HG03159 (cell line): Measurements from ENCODE around the gene PKD1L1.

Experiments used
- ATAC-seq: cut with Tn5 transposase; IDR thresholded peaks from one replicate; pipeline ENCODE4 v1.9.1; 2021; ENCODE audit warnings: mild to moderate bottlenecking, moderate library complexity; ENCODE audit not compliant: unreplicated experiment

PKD1L1 gene

DNA sequence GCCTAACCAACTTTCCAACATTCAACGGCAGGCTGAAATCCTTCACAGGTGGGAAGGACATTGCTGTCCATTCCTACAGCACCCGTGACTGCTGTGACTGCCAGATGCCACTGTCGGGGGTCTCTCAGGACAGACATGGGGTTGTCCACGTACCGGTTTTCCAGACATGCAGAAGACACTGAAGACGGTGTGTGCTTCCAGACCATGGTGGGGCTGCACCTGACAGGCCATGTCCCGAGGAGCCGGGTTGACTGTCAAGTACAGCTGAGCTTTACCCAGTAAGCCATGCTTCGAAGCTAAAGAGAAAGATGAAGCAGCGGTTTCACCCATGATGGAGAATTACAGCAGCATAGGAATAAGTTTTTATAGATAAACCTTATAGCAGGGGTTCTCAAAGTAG is 70.9 kb downstream of the PKD1L1 start:
- no peak for ATAC-seq

DNA sequence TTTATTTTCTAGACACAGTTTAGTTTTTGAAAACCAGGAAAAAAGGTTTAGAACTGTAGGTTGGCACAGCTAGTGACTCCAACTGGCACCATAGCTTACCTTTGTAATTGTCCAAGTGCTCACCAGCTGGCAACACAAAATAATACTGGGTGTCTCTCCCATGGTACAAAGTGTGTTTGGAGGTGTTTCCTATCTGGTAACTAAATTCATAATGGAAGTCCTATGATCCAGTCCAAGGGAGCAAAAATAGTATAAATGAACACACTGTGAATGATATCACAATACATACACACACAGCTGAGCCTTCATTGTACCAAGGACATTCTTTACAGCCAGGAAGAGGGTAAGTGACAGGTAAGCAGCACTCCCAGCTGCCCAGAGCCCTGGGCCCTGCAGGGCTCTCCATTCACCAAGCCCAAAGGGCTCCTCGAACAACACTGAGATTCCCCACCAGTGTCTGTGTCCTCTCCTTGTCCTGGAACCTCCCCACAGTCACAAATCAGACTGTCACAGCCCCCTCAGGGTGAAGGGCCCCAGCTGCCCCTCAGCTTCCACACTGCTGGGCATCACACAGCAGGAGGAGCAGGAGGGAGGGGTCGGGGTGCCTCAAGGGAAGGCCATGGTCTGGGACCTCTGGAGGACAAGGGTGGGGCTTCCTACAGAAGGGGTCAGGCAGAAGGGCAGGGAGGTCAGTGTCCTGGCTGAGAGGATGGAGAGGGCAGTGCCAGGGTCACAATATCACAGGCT is 72.1 kb downstream of the PKD1L1 start:
- no peak for ATAC-seq

DNA sequence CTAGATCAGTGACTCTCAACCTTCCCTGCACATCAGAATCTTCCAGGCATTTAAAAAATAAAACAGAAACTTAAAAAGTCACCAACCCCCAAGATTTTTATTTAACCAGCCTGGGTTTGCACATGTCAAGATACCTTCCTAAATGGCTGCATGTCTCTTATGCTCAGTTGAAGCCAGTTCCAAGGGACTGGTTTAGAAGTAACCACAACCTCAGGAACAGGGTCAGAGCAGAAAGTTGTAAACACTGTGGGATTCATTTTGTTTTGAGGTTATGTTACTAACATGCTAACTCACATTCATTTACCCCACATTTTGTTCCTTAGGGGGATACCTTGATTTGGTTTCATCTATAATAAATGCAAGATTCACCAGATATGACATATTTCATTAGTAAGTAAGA is 72.9 kb downstream of the PKD1L1 start:
- ATAC-seq = no peak

DNA sequence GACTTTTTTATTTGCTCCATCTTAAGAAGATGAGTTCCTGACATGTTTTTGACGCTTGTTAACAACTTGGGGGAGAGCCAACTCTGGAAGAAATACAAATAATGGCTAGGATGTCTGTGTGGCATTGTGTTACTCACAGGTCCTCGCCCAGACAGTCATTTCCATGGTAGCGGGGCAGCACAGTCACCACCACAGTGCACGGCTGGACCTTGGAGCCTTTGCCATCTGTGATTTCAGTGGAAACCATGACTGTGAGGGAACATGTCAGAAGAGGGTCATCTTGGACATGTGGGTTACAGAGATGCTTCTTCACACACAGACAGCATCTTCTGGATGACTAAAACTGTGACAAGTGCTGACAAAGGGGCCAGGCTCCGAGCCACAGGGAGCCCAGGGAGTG is 74.5 kb downstream of the PKD1L1 start:
- no peak for ATAC-seq

DNA sequence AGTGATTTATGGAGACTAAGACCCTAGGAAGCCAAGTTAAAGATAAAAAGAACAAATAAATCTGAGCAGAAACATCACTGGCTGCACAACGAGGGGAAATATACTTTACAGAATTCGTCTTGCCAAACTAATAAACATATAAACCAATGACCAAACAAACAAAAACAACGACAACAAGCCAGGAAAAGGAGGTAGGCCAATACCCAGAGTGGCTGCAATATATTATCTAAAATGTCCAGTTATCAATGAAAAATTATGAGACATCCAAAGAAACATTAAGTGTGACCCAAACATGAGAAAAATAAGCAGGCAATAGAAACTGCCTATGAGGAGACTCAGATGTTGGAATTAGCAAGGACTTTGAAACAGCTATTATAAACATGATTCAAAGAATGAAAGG is 81.0 kb downstream of the PKD1L1 start:
- ATAC-seq = no peak

DNA sequence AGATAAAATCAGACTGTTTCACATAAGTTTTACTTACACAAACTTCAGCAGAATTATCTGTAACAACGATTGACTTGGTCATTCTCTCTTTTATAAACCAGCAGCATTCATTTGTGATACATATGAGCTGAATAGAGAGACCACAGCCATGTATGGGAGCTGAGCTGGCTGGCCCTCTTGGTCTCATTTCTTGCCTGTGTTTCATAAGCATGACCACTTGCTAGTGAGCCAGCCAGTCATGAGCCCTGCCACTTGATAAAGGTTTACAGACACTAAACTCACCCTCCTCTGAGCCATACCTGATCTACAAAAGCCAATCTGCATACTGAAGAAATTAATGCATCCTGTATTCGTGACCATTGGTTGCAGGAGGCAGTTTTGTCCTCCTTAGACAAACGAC is 82.1 kb downstream of the PKD1L1 start:
- ATAC-seq = no peak

DNA sequence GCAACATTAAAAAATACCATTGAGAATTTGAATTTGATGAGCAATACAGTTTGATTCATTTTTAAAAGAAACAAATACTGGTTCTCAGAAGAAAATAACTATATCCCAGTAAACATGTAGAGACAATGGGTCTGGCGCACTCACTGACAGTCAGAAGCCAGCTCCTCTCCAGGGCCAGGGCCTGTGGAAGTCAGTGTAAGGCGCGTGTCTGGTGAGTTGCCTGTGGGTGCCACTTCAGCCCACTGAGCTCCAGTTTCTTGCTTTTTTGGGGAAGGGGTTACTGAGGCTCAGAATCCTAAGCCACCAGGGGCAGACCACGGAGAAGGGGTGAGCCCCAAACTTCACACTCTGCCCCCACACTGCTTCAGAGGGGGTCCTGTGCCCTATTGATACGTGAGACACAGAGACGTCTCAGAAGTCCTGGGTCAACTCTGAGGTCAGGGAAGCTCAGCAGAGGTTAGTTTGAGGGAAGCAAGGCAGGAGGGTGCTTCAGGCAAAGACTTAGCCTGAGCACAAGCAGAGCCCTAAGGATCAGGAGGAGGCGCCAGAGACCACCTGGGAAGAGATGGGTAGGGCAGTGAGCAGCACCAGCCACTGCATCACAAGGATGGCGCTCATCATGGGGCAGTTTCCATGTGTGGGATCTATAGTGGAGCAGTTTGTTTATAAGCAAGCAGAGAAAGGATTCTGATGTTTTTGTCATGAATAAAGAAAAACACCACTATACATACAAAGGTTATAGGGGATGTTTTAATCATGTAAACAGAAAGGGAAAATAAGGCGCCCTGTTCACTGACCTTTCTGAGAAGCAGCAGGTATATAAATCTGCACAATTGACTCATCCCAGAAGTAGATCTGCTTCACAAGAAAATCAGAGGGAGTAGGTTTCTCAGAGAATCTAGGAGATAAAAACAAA is 95.7 kb downstream of the PKD1L1 start:
- no peak for ATAC-seq

DNA sequence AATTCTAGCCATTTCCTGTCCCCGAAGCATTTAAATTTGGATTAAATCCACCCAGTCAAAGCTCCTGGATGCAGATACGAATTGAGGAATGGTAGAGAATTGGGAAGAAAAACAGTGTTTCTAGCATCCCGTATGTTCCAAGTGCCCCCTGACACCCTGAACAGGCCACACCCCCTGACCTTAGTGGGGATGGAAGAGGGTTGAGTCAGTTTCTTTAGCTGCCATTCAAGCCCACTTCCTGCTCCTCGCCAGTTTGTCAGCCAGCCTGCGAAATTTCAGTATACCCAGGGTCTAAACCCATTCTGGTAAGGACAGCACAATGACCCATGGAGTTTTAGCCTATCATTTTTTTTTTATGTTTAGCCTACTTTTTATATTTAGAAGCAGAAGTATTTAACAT is 101.1 kb downstream of the PKD1L1 start:
- ATAC-seq = no peak

DNA sequence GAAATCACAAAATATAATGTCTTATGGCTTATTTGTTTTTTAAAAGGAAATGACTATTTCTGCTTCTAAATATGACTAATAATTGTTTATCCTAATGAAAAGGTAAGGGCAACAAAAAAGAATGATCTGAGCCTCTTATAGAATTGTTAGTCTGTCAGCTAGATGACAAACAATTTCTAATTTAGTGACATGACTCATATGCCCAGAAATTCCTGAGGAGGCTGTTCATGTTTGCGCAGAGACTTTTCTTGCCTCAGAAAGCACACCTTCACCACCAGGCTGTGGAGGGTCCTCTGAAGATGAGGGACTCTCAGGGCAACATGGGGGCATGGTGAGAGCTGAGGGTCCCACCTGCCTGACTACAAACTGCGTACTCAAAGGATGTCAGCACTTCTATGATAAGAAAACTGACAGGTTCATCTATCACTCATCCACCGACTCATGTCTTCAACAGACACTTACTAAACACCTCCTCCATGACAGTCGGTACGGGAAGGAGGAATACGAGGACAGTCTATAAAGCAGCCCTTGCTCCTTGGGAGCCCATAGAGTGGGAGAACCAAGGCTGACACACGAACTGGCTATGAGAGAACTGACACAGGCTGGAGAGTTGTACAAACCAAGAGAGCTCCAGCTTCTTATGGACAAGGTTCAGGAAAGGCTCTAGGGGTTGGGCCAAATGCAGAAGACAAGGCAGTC is 102.0 kb downstream of the PKD1L1 start:
- no peak for ATAC-seq

DNA sequence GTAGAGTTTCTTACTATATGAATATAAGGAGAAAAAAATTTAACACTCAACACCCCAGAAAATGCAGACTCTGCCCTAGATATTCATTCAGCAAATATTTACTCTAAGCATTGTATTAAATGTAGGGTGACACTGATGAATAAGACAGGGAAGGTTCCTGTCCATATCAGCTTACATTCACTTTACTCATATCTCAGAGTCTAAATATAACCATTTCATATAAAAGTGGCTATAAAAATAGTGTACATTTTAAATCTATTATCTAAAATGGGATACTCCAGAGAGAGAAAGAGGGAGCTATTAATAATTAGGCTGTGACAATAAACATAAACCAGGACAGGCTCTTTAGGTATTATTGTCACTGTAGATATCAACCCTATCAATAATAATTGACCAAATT is 104.0 kb downstream of the PKD1L1 start:
- ATAC-seq = no peak

DNA sequence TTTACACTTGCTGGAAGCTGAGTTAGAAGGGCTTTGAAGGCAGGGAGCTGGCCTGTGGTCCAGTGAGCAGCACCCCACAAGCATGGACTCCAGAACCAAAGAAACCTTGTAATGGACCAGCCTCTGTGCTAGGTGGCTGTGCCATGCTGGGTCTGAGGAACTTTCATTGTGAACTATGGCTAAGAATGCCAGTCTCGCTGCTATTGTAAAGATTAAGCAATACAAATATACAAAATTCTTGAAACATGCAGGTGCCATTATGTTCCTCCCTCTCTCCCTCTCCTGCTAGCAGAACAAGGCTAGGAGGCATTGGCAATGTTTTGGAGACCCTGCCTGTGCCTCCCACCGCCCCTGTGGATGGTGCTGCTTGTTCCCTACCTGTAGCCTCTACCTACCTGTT is 105.0 kb downstream of the PKD1L1 start:
- ATAC-seq = no peak

DNA sequence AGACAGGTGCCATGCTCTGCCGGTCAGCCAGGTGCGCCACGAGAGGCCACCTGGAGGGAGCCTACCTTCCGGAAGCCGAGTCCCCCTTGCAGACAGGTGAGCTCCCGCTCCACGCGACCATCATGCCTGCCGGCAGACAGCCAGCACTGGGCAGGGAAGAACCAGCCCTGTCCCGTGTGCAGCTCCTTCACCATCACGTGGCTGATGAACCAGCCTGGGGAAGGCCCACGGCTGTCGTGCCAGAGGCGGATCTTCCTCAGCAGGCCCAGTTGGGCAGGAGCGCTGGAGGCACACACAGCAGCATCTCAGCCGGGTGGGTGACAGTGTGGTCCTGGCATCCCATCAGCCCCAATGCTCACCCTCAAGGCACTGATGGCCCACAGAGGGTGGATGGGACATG is 108.9 kb downstream of the PKD1L1 start:
- ATAC-seq = no peak

DNA sequence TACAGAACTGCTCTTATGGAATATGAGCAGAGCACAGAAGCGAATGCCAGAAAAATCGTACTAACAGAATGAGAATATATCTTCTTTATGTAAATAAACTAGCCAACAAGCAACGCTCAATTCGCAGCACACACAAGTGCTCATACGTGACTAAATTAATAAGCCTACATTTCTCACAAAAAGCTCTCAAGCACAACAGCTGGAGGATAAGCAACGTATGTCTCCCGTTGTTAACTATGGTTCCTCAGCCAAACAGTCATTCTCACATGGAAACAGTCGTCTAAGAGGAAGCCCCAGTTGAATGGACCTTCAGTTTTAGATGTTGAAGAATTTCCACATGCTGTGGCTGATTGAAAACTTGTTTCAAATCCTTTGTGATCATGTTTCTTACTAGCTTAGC is 110.4 kb downstream of the PKD1L1 start:
- no peak for ATAC-seq

DNA sequence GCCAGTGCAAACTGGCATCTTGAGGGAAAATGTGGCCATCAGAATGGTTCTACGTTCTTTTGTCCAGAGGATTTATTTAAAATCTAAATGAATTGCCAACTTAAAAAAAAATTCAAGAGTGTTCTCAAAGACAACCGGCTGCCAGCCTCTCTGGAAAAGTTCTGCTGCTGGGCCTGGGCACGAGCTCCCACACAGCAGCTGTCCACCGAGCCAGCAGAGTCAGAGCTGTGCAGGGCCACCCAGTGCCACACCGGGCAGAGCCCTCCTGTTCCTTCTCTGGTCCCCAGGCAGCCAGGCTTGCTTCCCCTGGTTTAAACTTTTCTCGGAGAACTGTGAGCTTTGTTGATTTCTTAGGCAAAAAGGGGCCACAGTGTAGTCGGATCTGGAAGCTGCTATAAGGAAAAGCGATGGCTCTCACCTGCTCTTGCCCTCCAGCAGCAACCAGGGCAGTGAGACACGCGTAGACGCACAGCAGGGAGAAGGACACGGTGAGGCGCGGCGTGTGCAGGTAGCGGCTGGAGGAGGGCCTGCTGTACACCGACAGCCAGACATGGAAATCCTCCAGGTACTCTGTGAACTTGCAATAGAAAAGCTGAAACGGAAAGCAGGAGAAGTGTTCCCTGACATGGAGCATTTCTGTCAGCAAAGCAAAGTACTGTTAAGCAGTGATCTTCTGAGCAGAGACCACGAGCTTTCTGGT is 111.6 kb downstream of the PKD1L1 start:
- no peak for ATAC-seq

DNA sequence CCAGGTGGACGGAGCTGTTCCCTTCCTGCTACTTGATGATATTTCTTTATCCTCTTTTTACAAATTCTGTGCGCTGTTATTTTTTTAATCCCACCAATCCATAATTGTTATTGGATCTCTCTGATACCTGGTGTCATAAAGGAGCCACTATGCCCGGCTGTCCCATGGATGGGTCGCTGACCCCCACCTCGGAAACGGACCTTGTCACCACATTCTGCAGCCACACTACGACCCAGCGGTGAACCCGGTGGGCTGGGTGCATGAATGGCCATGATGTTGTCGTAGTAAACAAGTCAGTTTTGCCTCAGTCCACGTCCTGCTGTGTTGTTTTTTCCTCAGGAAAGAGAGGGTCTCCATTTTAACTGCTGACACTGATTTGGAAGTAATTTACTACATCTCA is 112.2 kb downstream of the PKD1L1 start:
- no peak for ATAC-seq

DNA sequence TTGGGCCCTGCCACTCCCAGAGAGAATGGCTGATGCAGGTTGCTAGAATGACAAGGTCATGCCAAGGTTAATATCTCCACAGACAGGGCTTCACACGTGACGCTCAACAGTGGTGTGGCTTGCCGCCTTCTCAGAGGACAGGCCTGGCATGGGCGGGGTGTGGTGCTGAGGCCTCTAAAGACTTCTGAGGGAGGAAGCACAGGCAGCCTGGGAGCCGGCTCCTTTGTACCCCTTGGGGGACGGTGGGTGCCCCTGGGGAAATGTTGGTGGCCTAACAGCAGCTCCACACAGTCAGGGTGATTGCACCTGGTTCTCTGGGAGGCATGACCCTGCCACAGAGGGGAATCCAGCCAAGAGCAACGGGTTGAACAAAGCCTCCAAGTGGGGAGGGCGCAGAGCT is 115.1 kb downstream of the PKD1L1 start:
- ATAC-seq = no peak

DNA sequence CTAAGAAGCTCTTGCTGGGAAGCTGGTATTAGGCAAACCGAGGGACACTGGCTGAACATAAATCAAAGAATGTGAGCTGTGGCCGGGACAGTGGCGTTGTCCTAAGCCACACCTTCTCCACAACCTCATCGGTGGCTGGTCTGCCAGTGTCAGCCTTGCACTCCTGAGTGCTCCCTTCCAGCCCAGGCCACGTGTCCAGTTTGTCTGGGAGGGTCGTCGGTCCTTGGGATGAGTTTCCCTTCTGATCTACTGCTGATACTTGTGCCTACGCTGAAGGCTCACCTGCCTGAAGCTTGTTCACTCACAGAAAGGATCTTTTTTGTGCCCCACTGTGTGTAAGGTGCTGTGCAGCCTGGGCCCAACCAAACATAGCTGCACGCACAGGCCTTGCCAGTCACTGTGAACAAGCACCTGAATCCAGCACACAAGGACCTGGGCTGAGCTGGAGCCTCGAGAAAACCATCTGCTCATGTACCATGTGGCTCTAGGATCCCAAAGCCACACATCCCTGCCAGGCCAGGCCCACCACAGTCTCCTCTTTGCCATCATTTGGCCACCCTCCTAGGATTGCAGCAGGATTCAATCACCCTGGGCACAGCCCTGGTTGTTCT is 116.1 kb downstream of the PKD1L1 start:
- ATAC-seq = no peak

DNA sequence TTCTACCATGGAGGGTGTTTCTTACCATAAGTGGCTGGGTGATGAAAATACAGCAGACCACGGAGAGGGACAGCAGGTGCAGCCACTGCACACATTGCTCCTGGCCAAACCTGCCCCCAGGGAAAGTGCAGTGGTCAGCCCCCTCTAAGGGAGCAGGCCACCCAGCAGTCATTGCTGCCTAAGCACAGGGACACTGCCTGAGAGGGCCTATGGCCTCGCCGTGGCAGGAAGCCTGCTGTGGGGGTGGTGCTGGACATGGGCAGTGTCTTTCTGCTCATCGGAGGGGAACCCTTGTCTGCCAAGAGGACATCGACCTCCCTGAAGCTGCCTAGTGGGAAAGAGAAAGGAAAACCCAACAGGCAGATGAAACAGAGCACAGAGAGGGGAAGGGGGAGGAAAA is 118.3 kb downstream of the PKD1L1 start:
- ATAC-seq = no peak

DNA sequence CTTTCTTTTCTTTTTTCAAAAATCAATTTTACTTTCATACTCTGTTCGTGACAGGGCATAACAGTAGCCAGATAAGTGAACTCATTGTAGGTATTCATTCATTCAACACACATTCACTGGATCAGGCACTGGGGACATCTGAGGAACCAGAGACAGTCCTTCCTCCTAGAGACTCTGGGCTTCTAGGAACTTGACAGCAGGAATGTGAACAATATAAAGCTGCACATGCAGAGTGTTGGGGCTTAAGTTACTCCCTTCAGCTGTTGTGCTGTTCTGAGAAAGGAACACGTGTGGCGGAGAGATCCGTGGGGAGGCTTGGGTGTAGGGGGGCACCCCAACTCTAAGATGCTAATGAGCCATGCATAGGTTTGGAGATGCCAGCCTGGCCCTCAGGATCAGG is 120.4 kb downstream of the PKD1L1 start:
- no peak for ATAC-seq

DNA sequence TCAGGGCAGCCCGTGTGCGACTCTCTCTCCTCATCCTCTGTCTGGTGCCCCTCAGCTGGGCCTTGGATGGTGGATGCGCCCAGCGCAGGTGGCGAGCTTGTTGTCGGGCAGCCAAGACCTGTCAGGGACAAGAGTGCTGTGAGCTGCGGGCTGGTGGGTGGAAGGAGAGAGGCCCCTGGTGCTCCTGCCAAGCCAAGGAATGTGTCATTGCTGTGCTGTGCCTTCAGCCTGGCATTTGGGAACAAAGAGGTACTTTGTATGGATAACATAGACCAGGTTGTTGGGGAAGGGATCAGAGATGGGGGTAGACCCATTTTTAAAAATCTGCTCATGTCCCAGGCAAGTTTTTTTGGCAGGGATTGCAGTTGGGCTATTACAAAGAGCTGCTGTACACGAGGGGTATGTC is 120.9 kb downstream of the PKD1L1 start:
- no peak for ATAC-seq

DNA sequence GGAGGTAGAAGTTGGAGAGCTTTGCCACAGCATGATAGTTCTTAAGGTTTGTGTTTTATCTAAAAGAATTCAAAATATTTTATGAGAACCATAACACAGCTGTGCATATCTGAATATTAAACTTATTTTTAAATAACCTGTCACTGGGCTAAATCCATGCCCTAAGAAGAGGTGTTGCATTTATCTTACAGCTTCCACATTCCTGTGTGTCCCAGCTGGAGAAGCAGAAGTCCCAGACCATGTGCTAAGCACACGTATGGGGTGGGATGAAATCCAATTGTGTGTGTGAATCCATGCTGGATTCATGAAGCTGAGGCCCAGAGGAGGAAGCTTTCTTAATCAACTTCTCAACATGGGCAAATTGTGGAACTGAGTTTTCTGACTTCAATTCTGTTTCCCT is 121.5 kb downstream of the PKD1L1 start:
- no peak for ATAC-seq
